GM18507 (cell line): Measurements from ENCODE around the gene BPGM.
A peak's percentile ranks its signal among the peaks of the same experiment; 100 is the strongest.

Source experiments
- DNase-seq: peaks from one replicate; pipeline ENCODE4 v3.0.0; 2011; ENCODE audit warnings: low read depth; ENCODE audit not compliant: insufficient read length; ENCODE audit errors: extremely low spot score
- FAIRE-seq: peaks from 2 replicates; lab custom pipeline; 2011; peaks lifted over from hg19 to GRCh38; lab: Jason Lieb, UNC

BPGM gene

DNA sequence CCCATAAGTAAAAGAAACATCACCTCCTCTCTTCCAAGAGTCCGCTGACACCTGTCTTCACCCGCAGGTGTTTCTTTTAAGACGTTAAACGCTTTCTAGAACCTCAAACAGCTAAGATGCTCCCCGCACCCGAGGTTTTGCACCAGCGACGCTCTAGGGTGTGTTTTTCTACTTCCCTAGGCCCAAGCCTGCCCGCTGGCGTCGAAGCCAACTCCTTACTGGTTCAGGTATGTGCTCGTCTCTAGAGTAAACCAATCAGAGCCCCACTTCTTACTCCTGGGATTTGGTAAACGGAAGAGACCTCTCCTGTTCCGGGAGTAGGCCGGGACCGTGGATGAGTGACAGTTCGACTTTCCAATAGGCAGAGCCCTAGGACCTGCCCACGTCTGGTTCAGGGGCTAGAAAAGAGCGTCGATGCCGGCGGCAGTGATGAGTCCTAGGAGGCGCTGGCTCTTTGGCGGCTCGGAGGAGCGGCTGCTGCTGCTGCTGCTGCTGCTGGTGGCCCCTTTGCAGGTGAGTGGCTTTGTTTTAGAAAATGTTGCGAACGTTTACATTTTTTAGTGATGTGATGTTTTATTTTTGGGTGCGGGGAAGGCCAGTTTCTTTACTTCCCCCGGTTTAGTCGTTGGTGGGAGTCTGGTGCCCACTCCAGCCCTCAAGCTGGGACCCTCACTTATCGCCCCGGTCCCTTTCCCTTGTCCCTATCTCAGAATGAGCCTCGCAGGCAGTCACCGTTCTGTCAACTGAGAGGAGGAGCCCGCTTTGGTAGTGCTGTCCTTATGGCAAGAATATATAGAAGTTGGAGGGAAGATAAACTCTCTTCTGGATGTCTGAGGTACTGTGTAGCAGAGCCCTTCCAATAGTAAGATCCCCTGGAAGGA, at the start of gene BPGM:
TSS of gene BPGM (plus strand) at position 429 of the 881 bp plus-strand sequence. CDS start 14,655 bp downstream, outside the sequence.
- DNase-seq, result peak; percentile 91
- FAIRE-seq, result peak; percentile 99

DNA sequence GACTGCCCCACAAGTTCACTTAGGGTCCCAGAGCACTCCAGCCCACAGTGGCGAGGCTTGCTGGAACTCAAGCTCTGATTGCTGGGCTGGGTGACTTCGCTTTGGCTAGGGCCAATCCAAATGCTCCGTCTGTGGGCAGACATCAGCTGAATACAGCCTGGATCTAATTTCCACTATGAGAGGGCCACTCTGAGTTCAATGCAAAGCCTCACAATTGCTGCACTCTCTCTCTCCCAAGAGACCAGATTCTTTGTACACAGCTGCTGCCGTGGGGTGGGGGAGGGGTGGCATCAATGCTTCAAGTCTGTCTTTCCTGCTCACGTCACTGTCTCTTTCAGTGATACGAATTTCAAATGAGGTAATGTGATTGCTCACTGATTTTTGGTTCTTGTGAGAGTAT, 47.3 kb upstream of the BPGM start:
- DNase-seq (no peak), FAIRE-seq (no peak)

DNA sequence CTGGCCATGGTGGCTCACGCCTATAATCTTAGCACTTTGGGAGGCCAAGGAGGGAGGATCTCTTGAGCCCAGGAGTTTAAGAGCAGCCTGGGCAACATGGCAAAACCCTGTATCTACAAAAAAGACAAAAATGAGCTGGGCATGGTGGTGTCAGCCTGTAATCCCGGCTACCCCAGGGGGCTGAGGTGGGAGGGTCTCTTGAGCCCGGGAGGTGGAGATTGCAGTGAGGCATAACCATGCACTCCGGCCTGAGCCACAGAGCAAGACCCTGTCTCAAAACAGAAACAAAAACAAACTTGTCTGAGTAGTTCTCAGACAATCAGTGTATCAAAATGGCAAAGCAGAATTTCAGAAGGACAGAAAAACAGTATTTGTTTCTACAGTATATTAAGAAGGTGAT, 45.2 kb upstream of the BPGM start:
- FAIRE-seq (no peak), DNase-seq (no peak)

DNA sequence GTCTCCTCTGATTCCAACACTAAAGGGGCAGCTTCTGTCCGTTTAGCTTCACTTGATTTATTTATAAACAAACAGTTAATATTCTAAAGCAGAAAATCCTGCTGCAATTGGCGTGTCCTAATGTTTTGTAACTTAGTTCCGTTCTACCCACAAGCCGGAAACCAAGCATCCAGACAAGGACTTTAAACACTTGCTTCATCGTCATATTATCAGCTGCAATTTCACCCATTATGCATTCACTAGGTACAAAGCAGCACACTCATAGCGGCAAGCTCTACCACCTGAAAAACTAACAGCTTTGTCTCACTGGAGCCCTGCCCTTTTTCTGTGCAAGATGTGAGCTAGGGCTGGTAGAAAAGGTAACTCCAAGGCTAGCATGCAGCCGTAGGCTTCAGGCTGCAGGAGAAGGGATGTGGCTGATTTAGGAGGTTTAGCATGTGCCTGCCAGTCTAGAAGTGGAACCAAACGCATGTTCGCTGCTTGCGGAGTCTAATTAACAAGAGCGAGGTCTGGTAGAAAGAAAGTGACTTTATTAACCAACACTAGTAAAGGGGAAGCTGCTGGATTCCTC, 43.7 kb upstream of the BPGM start:
- no peak for FAIRE-seq

DNA sequence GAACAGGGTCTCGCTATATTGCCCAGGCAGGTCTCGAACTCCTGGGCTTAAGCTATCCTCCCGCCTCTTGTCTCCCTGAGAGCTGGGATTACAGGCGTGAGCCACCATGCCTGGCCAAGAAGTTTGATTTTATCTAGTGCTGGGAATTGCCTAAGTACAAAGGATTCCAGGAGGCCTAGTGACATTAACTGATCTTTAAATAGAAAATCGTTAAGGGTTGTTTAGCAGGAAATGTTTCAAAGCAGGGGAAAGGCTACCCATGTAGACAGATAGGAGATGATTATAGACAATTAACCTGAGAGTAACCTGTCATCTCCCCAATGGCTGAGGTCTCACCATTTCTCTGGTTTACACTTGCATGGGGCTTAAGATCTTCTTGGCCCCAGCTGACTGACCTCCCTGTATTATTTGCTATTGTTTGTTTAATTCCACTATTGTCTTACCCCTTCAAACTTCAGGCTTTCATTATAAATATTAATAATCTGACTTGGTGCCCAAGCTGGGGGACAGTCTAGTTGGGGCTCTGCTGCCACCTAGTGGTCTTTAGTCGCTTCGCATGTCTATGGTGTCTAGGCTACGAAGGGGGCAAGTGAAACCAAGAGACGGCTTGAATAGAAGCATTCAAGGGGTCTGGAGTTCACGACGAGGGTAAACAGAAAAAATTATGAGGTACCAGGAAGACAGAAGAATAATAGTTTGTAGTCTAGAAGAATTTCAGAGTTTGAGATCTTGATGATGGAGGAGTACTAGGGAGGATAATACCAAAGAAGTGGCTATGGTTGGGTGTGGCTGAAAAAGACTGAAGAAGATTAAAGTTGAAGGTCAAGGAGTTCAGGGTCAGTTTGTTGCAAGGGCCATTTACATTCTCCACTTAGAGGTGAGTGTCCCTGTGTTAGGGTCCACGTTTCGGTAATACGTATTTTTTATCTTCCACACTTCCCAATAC, 40.4 kb upstream of the BPGM start:
- DNase-seq, result peak; percentile 15
- FAIRE-seq, result peak; percentile 65

More for the DNA sequence above, 43.7 kb upstream of the BPGM start:
- no peak for DNase-seq

DNA sequence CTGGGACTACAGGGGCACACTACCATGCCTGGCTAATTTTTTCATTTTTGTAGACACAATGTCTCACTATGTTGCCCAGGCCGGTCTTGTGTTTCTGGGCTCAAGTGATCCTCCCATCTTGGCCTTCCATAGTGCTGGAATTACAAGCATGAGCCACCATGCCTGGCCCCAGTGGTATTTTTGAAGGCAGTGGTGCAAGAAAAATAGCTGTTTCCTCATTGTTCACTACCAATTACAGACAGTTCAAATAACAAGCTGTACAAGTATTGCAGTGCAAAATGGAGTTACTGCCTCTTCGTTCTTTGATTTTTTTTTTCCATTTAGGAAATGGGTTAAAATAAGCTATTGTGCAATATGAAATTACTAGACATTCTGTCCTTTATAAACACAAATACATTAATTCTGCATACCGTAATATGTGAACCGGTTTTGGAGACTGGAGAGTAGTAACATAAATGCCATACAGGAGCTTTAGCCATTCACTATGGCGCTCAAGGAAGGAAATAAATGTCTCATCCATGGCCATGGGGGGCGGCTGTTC, 35.0 kb upstream of the BPGM start:
- FAIRE-seq (no peak), DNase-seq (no peak)

DNA sequence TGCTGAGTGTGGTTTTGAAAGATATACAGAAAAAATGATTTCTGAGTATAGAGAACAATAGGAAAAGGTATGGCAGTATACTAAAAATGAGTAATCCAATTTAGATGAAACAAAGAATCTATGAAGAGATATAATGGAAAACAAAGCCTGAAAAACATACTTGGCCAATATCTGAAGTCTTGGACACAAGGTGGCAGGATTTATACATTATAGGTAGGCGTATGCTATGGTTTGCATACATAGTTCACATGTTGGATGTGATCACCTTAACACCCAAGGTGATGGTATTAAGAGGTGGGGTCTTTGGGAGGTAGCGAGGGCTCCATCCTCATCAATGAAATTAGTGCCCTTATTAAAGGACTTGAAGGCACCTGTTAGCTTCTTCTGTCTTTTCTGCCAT, 34.5 kb upstream of the BPGM start:
- no peak for FAIRE-seq
- DNase-seq, result no peak

DNA sequence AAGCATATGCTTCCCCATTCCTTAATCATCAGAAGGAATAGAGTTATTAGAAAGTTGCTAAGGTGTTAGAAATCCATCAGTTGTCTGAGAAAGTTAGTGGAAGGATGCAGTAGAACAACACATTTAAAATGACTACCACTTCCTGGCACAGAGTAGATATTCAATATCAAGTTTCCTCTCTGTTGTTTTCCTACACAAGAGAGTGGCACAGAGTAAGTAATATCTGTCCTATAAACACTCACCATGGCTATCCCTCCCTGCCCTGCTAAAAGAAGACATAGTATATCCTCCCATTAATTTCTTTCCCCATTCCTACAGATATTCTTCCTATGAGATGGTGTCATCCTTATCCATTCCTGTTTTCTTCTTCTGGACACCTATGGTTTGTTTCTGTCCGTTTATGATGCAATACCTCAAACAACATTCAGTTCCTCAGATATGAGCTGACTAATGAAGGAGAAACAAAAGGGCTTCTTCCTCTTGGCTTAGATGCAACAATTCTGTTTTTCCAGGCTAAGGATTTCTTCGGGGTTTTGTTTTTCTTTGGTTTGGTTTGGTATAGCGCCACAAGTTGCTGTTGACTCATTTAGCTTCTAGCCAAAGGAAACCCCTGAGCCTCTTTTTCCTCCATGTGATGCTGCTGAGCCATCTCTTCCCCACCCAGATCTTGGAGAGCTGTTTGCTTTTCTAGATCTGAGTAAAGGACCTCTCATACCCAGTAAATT, 32.9 kb upstream of the BPGM start:
- DNase-seq (no peak), FAIRE-seq (no peak)

DNA sequence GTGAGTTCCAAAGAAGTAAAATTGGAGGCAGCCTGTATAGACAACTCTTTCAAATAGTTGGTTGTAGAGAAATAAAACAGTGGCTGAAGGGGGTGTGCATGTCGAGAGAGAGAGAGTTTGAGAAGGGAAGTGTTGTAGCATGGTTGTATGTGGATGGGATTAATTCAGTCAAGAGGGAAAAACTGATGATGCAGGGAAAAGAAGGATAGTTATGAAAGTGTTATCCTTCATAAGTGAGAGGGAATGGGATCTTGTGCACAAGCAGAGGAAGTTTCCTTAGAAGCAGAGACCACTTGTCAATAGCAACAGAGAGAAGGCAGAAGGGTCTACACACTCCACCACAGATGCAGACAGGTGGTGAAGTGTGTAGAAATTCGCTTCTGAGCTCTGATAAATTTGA, 30.0 kb upstream of the BPGM start:
- FAIRE-seq (no peak), DNase-seq (no peak)

DNA sequence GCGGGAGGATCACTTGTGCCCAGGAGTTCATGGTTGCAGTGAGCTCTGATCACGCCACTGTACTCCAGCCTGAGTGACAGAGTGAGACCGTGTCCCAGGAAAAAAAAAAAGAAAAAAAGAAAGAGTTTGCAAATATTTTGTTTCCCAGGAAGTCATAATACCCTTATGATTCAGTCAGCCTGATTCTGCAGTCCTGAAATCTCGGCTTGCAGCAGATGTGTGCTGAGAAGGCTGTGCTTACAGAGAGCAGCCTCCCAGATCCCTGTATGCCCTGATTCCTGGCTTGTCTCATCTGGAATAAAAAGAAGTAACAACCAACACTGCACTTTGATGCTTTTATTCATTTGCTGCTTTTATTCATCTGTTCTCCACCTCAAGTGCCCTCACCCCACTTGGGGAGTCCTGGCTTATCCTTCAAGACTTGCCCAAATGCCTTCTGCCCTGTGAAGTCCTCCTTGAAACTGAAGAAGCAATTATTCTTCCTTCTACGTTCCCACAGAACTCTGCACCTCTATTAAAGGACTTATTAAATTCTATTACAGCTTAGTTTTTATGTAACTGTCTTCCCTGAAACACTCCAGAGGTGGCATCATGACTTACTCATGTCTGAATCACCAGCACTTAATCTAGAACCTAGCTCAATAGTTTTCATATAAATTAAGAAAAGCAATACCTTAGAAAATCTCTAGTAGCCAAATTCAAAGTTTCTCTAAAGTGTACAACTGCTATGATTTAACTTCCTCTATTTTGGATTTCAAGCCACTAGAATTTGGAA, 27.7 kb upstream of the BPGM start:
- DNase-seq, result no peak
- no peak for FAIRE-seq

DNA sequence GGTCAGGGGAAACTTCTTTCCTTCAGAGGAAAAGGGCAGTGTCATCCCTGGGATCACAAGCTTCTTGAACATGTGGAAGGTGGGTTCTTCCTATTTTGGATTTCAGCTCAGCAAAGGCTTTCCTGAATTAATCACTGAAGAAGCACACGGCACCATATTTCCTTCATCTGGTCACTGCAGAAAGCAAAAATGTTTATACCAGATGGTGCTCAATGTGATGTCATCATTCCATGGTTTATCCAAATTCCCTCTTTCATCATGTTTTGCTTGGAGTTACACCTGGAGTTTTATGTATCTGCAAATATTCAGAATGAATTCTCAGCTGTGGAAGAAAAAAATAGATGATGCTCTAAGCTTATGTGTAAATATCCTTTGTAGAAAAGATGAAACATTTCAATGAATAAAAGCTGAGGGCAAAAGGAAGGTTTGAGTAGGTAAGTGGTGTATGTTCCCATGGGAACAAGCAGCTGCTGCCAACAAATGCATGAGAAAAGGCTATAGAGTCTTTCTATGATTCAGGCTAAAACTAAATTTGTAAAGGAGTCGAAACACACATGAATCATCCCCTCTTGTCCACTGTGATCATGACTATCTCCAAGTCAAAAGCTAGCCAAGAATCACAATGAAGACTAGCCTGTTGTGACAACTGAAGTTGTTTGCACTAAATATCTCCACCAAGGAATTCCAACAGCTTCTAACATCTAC, 26.9 kb upstream of the BPGM start:
- no peak for DNase-seq

DNA sequence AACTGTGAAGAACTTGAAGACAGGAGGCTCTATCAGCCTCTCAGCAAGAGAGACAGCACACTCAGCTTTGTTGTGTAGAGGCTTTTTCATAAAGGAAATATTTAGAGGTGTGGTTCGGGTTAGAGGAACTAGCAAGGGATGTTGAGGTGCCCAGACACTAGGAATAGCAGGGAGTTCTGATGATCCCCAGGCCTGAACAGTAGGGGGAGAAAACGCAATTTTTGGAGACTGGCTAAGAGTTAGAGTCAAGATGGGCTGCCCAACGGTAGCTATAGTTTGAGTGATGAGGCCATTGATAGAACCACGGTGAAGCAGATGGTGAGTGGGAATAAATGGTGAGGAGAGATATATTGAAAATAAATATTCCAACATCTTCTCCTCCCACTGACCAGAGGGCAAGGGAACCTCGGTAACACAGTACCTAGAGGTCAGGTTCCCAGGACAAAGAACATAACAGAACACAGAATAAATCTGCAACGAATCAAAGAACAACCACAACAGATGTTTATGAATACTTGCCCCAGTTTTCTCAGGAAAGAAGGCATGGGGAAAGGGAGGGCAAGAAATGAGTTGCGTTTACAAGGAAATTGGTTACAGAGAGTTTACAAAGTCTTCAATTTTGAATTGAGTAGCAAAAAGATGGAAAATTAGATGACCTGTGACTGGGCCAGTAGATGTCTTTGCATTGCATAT, 24.2 kb upstream of the BPGM start:
- no peak for FAIRE-seq
- DNase-seq, result no peak

More for the DNA sequence above, 26.9 kb upstream of the BPGM start:
- FAIRE-seq, result no peak

DNA sequence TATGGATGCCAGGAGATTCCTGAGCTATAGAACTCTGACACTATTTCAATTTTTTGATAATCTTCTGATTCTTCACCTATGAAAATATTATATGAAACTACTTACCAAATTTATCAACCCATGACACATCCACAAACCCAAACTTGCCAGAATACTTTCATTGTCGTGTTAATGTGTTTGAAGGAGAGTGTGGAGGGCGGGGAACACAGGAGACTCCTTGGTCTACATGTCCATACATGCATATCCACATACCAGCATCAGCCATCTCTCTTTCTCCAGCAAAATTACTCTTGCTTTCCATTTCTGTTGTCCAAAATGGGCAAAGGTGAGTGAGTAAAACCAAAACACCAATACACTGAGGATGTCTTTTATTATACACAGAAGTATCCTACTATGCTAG, 23.5 kb upstream of the BPGM start:
- no peak for DNase-seq
- FAIRE-seq, result no peak

DNA sequence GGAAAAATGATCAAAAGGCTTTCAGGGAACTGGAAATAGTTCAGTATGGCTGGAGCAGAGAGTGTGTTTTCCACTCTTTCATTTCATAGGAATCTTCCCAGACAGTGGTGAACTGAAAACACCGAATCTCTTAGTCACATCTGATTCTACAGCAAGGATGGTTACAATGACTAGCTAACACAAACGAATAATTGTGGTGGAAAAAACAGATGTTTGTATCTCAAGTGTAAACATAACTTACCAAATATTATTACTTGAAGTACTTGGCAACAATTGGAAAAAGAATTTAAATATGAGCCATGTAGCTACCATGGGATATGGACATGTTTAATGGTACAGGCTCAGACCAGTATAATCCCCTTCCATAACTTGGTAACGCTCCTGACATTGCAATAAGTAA, 21.1 kb upstream of the BPGM start:
- DNase-seq (no peak), FAIRE-seq (no peak)

DNA sequence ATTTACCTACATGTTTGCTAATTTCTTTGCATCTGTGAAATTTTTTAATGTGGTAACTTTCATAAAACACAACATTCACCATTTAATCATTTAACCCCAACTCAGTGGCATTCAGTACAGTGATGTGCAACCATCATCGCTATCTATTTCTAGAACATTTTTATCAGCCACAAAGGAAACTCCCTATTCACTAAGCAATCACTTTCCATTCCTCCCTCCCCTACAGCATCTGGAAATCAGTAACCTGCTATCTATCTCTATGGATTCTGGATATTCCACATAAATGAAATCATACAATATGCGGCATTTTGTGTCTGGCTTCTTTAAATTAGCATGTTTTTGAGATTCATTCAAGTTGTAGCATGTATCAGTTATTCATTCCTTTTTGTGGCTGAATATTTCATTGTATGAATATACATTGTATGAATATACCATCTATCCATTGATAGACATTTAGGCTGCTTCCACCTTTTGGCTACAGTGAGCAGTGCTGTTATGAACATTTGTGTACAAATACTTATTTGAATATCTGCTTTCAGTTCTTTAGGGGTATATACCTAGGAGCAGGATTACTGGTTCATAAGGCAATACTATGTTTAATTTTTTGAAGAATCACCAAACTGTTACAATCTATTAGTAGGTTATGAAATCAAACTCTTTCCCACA, 19.4 kb upstream of the BPGM start:
- FAIRE-seq (no peak), DNase-seq (no peak)

DNA sequence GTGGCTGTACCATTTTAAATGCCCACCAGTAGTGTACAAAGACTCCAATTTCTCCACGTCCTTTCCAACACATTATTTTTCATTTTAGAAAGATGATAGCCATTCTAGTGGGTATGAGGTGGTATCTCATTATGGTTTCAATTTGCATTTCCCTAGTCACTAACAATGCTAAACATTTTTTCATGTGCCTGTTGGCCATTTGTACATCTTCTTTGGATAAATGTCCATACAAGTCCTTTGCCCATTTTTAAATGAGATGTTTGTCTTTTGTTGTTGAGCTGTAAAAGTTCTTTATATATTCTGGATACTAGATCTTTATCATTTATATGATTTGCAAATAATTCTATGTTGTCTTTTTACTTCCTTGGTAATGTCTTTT, 18.9 kb upstream of the BPGM start:
- FAIRE-seq (no peak), DNase-seq (no peak)

DNA sequence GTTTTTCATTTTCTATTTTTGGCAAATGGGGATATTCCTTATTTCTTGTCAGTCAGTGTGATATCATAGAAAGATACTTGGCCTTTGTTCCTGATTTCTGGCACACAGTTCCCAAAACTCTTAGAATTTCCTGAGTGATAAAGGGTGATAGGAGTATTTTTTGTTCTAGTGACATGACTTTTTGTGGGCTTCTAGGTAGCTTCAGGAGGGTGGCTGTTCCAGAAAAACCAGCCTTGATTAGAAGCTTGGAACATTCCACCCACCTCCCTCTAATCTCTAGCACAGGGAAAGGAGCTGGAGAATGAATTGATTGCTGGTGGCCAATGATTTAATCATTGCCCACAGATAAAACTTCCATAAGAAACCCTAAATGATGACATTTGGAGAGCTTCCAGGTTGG, 17.2 kb upstream of the BPGM start:
- DNase-seq (no peak), FAIRE-seq (no peak)
